WTC11 (cell line): ENCODE data around the gene PRKN. TPM values are rescaled to one million over a fixed set of nuclear protein-coding genes. Genes with fewer than 3 reads are reported as not detected.

Experiments used
- ATAC-seq: fragments of 200-7000 bp; cut with Tn5 transposase; 2 replicates; pipeline ENCODE4 v1.10.0; 2021; ENCODE audit warnings: mild to moderate bottlenecking, moderate library complexity
- CTCF ChIA-PET: fragments of 300-600 bp; sonication (Branson Sonifier 250); formaldehyde crosslinking; loops from one replicate; lab custom pipeline; 2021; ENCODE audit warnings: antibody characterized with exemption; lab: Charles Lee
- POLR2A ChIA-PET: fragments of 350-600 bp; sonication (Branson Sonifier 250); formaldehyde crosslinking; loops from one replicate; lab custom pipeline; 2021; ENCODE audit warnings: antibody characterized with exemption; lab: Charles Lee
- DNase-seq: peaks from one replicate; pipeline ENCODE4 v3.0.0; 2021; ENCODE audit warnings: low spot score
- H3K27ac Mint-ChIP-seq: 2 replicates; pipeline ENCODE4 v1.8.0; 2021; ENCODE audit warnings: mixed read lengths
- H3K27me3 Mint-ChIP-seq: 2 replicates; pipeline ENCODE4 v1.8.0; 2021; ENCODE audit warnings: low read depth, mild to moderate bottlenecking, moderate library complexity, mixed read lengths
- H3K36me3 Mint-ChIP-seq: 2 replicates; pipeline ENCODE4 v1.8.0; 2021; ENCODE audit warnings: mixed read lengths
- H3K4me1 Mint-ChIP-seq: 2 replicates; pipeline ENCODE4 v1.8.0; 2022; ENCODE audit warnings: mixed read lengths
- H3K4me3 Mint-ChIP-seq: 2 replicates; pipeline ENCODE4 v1.8.0; 2021; ENCODE audit warnings: mild to moderate bottlenecking, moderate library complexity, mixed read lengths
- H3K9me3 Mint-ChIP-seq: 2 replicates; pipeline ENCODE4 v1.8.0; 2021; ENCODE audit warnings: mixed read lengths
- ATF1 ChIP-seq: sonication (generic); formaldehyde crosslinking; IDR thresholded peaks from 2 replicates; pipeline ENCODE4 v1.8.1; 2023; ENCODE audit warnings: mild to moderate bottlenecking, moderate library complexity, missing genetic modification reagents
- ATF3 ChIP-seq: sonication (generic); formaldehyde crosslinking; conservative IDR thresholded peaks from 2 replicates; pipeline ENCODE4 v1.8.1; 2022; ENCODE audit warnings: mild to moderate bottlenecking, missing genetic modification reagents
- ATF6 ChIP-seq: sonication (generic); formaldehyde crosslinking; IDR thresholded peaks from 2 replicates; pipeline ENCODE4 v1.8.1; 2023; ENCODE audit warnings: mild to moderate bottlenecking, missing genetic modification reagents
- CREB1 ChIP-seq: sonication (generic); formaldehyde crosslinking; IDR thresholded peaks from 2 replicates; pipeline ENCODE4 v1.8.0; 2023; ENCODE audit warnings: mild to moderate bottlenecking, missing genetic modification reagents
- E2F1 ChIP-seq: sonication (generic); formaldehyde crosslinking; IDR thresholded peaks from 2 replicates; pipeline ENCODE4 v1.8.0; 2022; ENCODE audit warnings: mild to moderate bottlenecking, missing genetic modification reagents
- E2F5 ChIP-seq: sonication (generic); formaldehyde crosslinking; IDR thresholded peaks from 2 replicates; pipeline ENCODE4 v1.8.1; 2022; ENCODE audit warnings: mild to moderate bottlenecking, moderate library complexity, missing genetic modification reagents
- FOXJ3 ChIP-seq: sonication (generic); formaldehyde crosslinking; IDR thresholded peaks from 2 replicates; pipeline ENCODE4 v1.9.0; 2021; ENCODE audit warnings: missing genetic modification reagents, mild to moderate bottlenecking, borderline replicate concordance
- FOXK1 ChIP-seq: sonication (generic); formaldehyde crosslinking; IDR thresholded peaks from 2 replicates; pipeline ENCODE4 v1.8.0; 2022; ENCODE audit warnings: mild to moderate bottlenecking, moderate library complexity, missing genetic modification reagents
- GRHL2 ChIP-seq: fragments of 250-450 bp; sonication (Bioruptor Pico); IDR thresholded peaks from 2 replicates; pipeline ENCODE4 v1.8.0; 2022; ENCODE audit warnings: mild to moderate bottlenecking, moderate library complexity; ENCODE audit not compliant: insufficient replicate concordance, severe bottlenecking
- IRF1 ChIP-seq: sonication (generic); formaldehyde crosslinking; IDR thresholded peaks from 2 replicates; pipeline ENCODE4 v1.8.0; 2023; ENCODE audit warnings: missing genetic modification reagents
- JAZF1 ChIP-seq: fragments of 250-450 bp; sonication (Bioruptor Pico); IDR thresholded peaks from 2 replicates; pipeline ENCODE4 v1.9.0; 2021; ENCODE audit warnings: moderate library complexity, mild to moderate bottlenecking, inconsistent platforms
- MAX ChIP-seq: sonication (generic); formaldehyde crosslinking; IDR thresholded peaks from 2 replicates; pipeline ENCODE4 v1.8.0; 2022; ENCODE audit warnings: mild to moderate bottlenecking, missing genetic modification reagents
- MLX ChIP-seq: sonication (generic); formaldehyde crosslinking; IDR thresholded peaks from 2 replicates; pipeline ENCODE4 v1.8.1; 2023; ENCODE audit warnings: mild to moderate bottlenecking, missing genetic modification reagents, moderate library complexity
- NR1H2 ChIP-seq: sonication (generic); formaldehyde crosslinking; IDR thresholded peaks from 2 replicates; pipeline ENCODE4 v1.9.0; 2021; ENCODE audit warnings: mild to moderate bottlenecking, moderate library complexity, missing genetic modification reagents
- STAT6 ChIP-seq: sonication (generic); formaldehyde crosslinking; conservative IDR thresholded peaks from 2 replicates; pipeline ENCODE4 v1.8.1; 2023; ENCODE audit warnings: mild to moderate bottlenecking, low read depth, missing genetic modification reagents, moderate library complexity
- TCF7 ChIP-seq: sonication (generic); formaldehyde crosslinking; IDR thresholded peaks from 2 replicates; pipeline ENCODE4 v1.8.0; 2022; ENCODE audit warnings: mild to moderate bottlenecking, low read depth, missing genetic modification reagents, moderate library complexity
- TP53 ChIP-seq: sonication (generic); formaldehyde crosslinking; IDR thresholded peaks from 2 replicates; pipeline ENCODE4 v1.8.1; 2023; ENCODE audit warnings: mild to moderate bottlenecking, missing genetic modification reagents
- ZBTB21 ChIP-seq: sonication (generic); formaldehyde crosslinking; IDR thresholded peaks from 2 replicates; pipeline ENCODE4 v1.8.1; 2023; ENCODE audit warnings: mild to moderate bottlenecking, missing genetic modification reagents, borderline replicate concordance
- ZNF138 ChIP-seq: sonication (generic); formaldehyde crosslinking; conservative IDR thresholded peaks from 2 replicates; pipeline ENCODE4 v1.8.1; 2022; ENCODE audit warnings: mild to moderate bottlenecking, moderate library complexity, missing genetic modification reagents
- ZNF219 ChIP-seq: sonication (generic); formaldehyde crosslinking; IDR thresholded peaks from 2 replicates; pipeline ENCODE4 v1.8.0; 2023; ENCODE audit warnings: missing genetic modification reagents, mild to moderate bottlenecking, borderline replicate concordance
- ZNF416 ChIP-seq: fragments of 250-450 bp; sonication (Bioruptor Pico); IDR thresholded peaks from 2 replicates; pipeline ENCODE4 v1.9.0; 2021; ENCODE audit warnings: mild to moderate bottlenecking, inconsistent platforms
- ZNF425 ChIP-seq: fragments of 250-450 bp; sonication (Bioruptor Pico); conservative IDR thresholded peaks from 2 replicates; pipeline ENCODE4 v1.9.0; 2021; ENCODE audit warnings: mild to moderate bottlenecking
- total RNA-seq: library from RNA; stranded (reverse); gene quantifications from 3 replicates; pipeline ENCODE4 v1.2.3, GENCODE V29; 2021

PRKN gene
- total RNA-seq, 1 experiment from 2014 or later: 0.59 TPM

GRCh38 chr6:162637317-162637716, 90.2 kb downstream of the PRKN start:
- no peak overlapping the region for H3K27ac Mint-ChIP-seq
- CTCF ChIA-PET: no interaction called here
- no peak for DNase-seq
- no peaks in the 10 kb centered on the region for H3K9me3 Mint-ChIP-seq
- POLR2A ChIA-PET: no interaction called here
- H3K36me3 Mint-ChIP-seq: no peaks in the 10 kb centered on the region
- no peak for ATAC-seq
- TF ChIP-seq STAT6 (CRISPR knock-in tag) (no peak), E2F5 (CRISPR knock-in tag) (no peak), MLX (no peak), ZNF219 (no peak), CREB1 (no peak), GRHL2 (CRISPR knock-in tag) (no peak), ZNF138 (CRISPR knock-in tag) (no peak), ATF3 (CRISPR knock-in tag) (no peak), E2F1 (no peak)
- TF ChIP-seq, all 79 proteins: peak for 0
- Mint-ChIP-seq H3K4me3 (no peak overlapping the region), H3K4me1 (peaks cover 7% of the 10 kb centered on the region; the same call in 1 of the 2 replicates), H3K27me3 (no peaks in the 10 kb centered on the region)

- POLR2A ChIA-PET: no interaction called here
- Mint-ChIP-seq H3K9me3 (peaks cover 5% of the 10 kb centered on the region; the same call in 1 of the 2 replicates), H3K27me3 (no peaks in the 10 kb centered on the region), H3K4me1 (peaks cover 7% of the 10 kb centered on the region; the same call in 1 of the 2 replicates), H3K4me3 (no peak overlapping the region), H3K36me3 (0 out of 2 replicates have a peak, but pooled peaks cover 5% of the 10 kb centered on the region), H3K27ac (no peak overlapping the region)
- CTCF ChIA-PET: no interaction called here
- DNase-seq: no peak
- no peak for ATAC-seq
- TF ChIP-seq FOXK1 (CRISPR knock-in tag) (no peak), ATF1 (CRISPR knock-in tag) (no peak), IRF1 (CRISPR knock-in tag) (no peak), ZBTB21 (CRISPR knock-in tag) (no peak), TP53 (CRISPR knock-in tag) (no peak), JAZF1 (no peak), ZNF416 (no peak), ZNF425 (CRISPR knock-in tag) (no peak), TCF7 (no peak), FOXJ3 (CRISPR knock-in tag) (no peak), ATF6 (CRISPR knock-in tag) (no peak), MAX (CRISPR knock-in tag) (no peak), NR1H2 (CRISPR knock-in tag) (no peak)
Observed at GRCh38 chr6:162636167-162636566, 91.4 kb downstream of the PRKN start.
